ENCODE data around the gene PDGFC. TPM values are rescaled to one million over a fixed set of nuclear protein-coding genes. Genes with fewer than 3 reads are reported as not detected.

Gene PDGFC
- polyA plus RNA-seq, 1 donor (not counting 4 experiments of a cell fraction or from before 2014, with no cell fraction given), result 29.7 TPM

DNA sequence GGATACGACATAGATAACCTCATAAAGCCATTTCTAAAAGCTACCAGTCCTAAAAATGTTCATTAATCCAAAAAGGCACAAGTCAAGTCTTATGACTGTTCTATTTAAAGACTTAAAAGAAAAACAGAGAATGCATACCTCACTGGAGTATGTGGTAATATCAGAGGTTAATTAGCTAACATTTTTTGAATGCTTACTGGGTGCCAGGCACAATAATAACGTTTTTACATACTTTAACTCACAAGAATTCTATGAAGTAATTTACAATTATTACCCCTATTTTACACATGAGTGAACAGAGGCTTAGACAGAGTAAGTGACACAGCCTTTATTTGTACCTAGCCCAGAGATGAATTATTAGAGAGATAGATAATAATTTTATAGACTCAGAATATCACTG, 207.5 kb downstream of the PDGFC start:
- DNase-seq (ENCODE audit: low read depth, low spot score) (no peak), FAIRE-seq (no peak)
- no peaks in the 10 kb centered on the region for H4K20me1 ChIP-seq (ENCODE audit: control insufficient read depth, extremely low read depth, insufficient read depth, low read length)
- no peak overlapping the region for H3K27ac ChIP-seq (ENCODE audit: control insufficient read depth, insufficient read depth, low read length)
- peaks cover 4 to 6% of the 10 kb centered on the region in 2 experiments for H3K36me3 ChIP-seq (ENCODE audit: control insufficient read depth in 2 of 2, extremely low read depth in 1 of 2, insufficient read depth in 2 of 2, low read length in 2 of 2)
- no peak overlapping the region for H3K4me2 ChIP-seq (ENCODE audit: control insufficient read depth, extremely low read depth, insufficient read depth, low read depth, low read length)
- H3K9me1 ChIP-seq (ENCODE audit: control insufficient read depth, extremely low read depth, insufficient read depth, low read length), result no peaks in the 10 kb centered on the region
- no peak overlapping the region for H3K4me3 ChIP-seq (ENCODE audit: control insufficient read depth in 2 of 3, extremely low read depth in 1 of 3, insufficient read depth in 2 of 3, low read depth in 1 of 3, low read length in 3 of 3)
- H3K4me1 ChIP-seq (ENCODE audit: control insufficient read depth, extremely low read depth, insufficient read depth, low read length), result no peaks in the 10 kb centered on the region
- dilution Hi-C loops (cut with MboI; ENCODE audit: extremely low pct_ligation_motif_present, low sequenced_read_pairs), result no loop called here
- TF ChIP-seq, protein P1, sequence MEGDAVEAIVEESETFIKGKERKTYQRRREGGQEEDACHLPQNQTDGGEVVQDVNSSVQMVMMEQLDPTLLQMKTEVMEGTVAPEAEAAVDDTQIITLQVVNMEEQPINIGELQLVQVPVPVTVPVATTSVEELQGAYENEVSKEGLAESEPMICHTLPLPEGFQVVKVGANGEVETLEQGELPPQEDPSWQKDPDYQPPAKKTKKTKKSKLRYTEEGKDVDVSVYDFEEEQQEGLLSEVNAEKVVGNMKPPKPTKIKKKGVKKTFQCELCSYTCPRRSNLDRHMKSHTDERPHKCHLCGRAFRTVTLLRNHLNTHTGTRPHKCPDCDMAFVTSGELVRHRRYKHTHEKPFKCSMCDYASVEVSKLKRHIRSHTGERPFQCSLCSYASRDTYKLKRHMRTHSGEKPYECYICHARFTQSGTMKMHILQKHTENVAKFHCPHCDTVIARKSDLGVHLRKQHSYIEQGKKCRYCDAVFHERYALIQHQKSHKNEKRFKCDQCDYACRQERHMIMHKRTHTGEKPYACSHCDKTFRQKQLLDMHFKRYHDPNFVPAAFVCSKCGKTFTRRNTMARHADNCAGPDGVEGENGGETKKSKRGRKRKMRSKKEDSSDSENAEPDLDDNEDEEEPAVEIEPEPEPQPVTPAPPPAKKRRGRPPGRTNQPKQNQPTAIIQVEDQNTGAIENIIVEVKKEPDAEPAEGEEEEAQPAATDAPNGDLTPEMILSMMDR (optimal IDR thresholded peaks at IDR 0.05 in 1 of 3, IDR thresholded peaks at IDR 0.05 in 1 of 3, conservative IDR thresholded peaks at IDR 0.05 in 1 of 3; ENCODE audit: extremely low read depth in 1 of 3, insufficient read depth in 2 of 3, low read length in 3 of 3), result no peak
- H3K27me3 ChIP-seq (ENCODE audit: control insufficient read depth, extremely low read depth, insufficient read depth, low read length), result no peaks in the 10 kb centered on the region
- H3K9me3 ChIP-seq (ENCODE audit: control insufficient read depth, low read depth, low read length), result no peaks in the 10 kb centered on the region
- H2AFZ ChIP-seq (ENCODE audit: control insufficient read depth, low read length), result no peak overlapping the region
- peaks cover 1% of the 10 kb centered on the region for H3K79me2 ChIP-seq (ENCODE audit: control insufficient read depth, insufficient read depth, low read length)
- no peak overlapping the region for H3K9ac ChIP-seq (ENCODE audit: control insufficient read depth, extremely low read depth, insufficient read depth, low read length)

DNA sequence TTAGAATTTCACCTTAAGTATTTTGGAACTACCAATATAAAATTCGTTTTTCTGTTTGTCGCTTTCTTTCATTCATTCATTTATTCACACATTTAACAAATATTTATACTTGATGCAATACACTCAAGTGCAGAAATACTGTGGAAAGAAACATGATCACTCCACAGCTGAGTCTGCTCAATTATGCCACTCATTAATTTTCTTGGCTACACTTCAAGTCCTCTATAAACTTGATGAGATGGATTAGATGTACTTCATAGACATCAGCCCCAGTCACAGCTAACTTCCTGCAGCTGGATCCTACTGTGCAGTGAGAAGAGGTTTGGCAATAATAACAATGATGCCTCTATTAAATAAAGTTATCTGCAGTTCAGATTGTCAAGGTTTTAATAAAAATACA, 208.1 kb downstream of the PDGFC start:
- Histone ChIP-seq H3K4me2 (ENCODE audit: control insufficient read depth, extremely low read depth, insufficient read depth, low read depth, low read length) (no peak overlapping the region), H3K79me2 (ENCODE audit: control insufficient read depth, insufficient read depth, low read length) (peaks cover under 1% of the 10 kb centered on the region), H3K27me3 (ENCODE audit: control insufficient read depth, extremely low read depth, insufficient read depth, low read length) (no peaks in the 10 kb centered on the region), H2AFZ (ENCODE audit: control insufficient read depth, low read length) (no peak overlapping the region), H3K27ac (ENCODE audit: control insufficient read depth, insufficient read depth, low read length) (no peak overlapping the region), H3K9ac (ENCODE audit: control insufficient read depth, extremely low read depth, insufficient read depth, low read length) (no peak overlapping the region), H3K9me3 (ENCODE audit: control insufficient read depth, low read depth, low read length) (no peaks in the 10 kb centered on the region), H3K36me3 (ENCODE audit: control insufficient read depth in 2 of 2, extremely low read depth in 1 of 2, insufficient read depth in 2 of 2, low read length in 2 of 2) (peaks cover 4 to 6% of the 10 kb centered on the region in 2 experiments), H3K4me1 (ENCODE audit: control insufficient read depth, extremely low read depth, insufficient read depth, low read length) (no peaks in the 10 kb centered on the region), H3K9me1 (ENCODE audit: control insufficient read depth, extremely low read depth, insufficient read depth, low read length) (no peaks in the 10 kb centered on the region), H4K20me1 (ENCODE audit: control insufficient read depth, extremely low read depth, insufficient read depth, low read length) (no peaks in the 10 kb centered on the region), H3K4me3 (ENCODE audit: control insufficient read depth in 2 of 3, extremely low read depth in 1 of 3, insufficient read depth in 2 of 3, low read depth in 1 of 3, low read length in 3 of 3) (no peak overlapping the region)
- no peak for FAIRE-seq
- DNase-seq (ENCODE audit: low read depth, low spot score), result no peak
- dilution Hi-C loops (cut with MboI; ENCODE audit: extremely low pct_ligation_motif_present, low sequenced_read_pairs), result no loop called here
- TF ChIP-seq, protein P1 (optimal IDR thresholded peaks at IDR 0.05 in 1 of 3, IDR thresholded peaks at IDR 0.05 in 1 of 3, conservative IDR thresholded peaks at IDR 0.05 in 1 of 3; ENCODE audit: extremely low read depth in 1 of 3, insufficient read depth in 2 of 3, low read length in 3 of 3), result no peak
- TF ChIP-seq EZH2 (IDR thresholded peaks at IDR 0.05; ENCODE audit: low read length), result no peak

All from keratinocyte (primary cell).